Smooth muscle cell (in vitro differentiated cells): Measurements from ENCODE around the gene ZBTB7C. TPM values are rescaled to one million over a fixed set of nuclear protein-coding genes. Genes with fewer than 3 reads are reported as not detected.

ENCODE experiments used
- DNase-seq: peaks from one replicate; lab custom pipeline; 2025; ENCODE audit not compliant: unreplicated experiment; lab: John Stamatoyannopoulos, UW
- H2AFZ ChIP-seq: fragments of 200-600 bp; sonication (generic); 2 replicates; pipeline ENCODE4 v1.6.0; 2016; ENCODE audit warnings: antibody characterized with exemption, low read depth, mild to moderate bottlenecking
- H3F3A ChIP-seq: fragments of 200-600 bp; sonication (generic); 2 replicates; pipeline ENCODE4 v1.6.0; 2017; ENCODE audit warnings: antibody characterized with exemption, low read depth
- H3K27ac ChIP-seq: fragments of 200-600 bp; sonication (generic); 2 replicates; pipeline ENCODE4 v1.5.1; 2016; ENCODE audit warnings: low read depth, mild to moderate bottlenecking
- H3K27me3 ChIP-seq: fragments of 200-600 bp; sonication (generic); 2 replicates; pipeline ENCODE4 v1.6.1; 2016; ENCODE audit warnings: low read depth, mild to moderate bottlenecking
- H3K36me3 ChIP-seq: fragments of 200-600 bp; sonication (generic); 2 replicates; pipeline ENCODE4 v1.5.1; 2016; ENCODE audit warnings: low read depth
- H3K4me1 ChIP-seq: fragments of 200-600 bp; sonication (generic); 2 replicates; pipeline ENCODE4 v1.5.1; 2016; ENCODE audit warnings: low read depth
- H3K4me2 ChIP-seq: fragments of 200-600 bp; sonication (generic); 2 replicates; pipeline ENCODE4 v1.6.0; 2016; ENCODE audit warnings: mild to moderate bottlenecking
- H3K4me3 ChIP-seq: fragments of 200-600 bp; sonication (generic); 2 replicates; pipeline ENCODE4 v1.5.1; 2016; ENCODE audit warnings: mild to moderate bottlenecking
- H3K79me2 ChIP-seq: fragments of 200-600 bp; sonication (generic); 2 replicates; pipeline ENCODE4 v1.6.0; 2016; ENCODE audit warnings: low read depth, mild to moderate bottlenecking
- H3K9ac ChIP-seq: fragments of 200-600 bp; sonication (generic); 2 replicates; pipeline ENCODE4 v1.6.0; 2016; ENCODE audit warnings: low read depth
- H3K9me3 ChIP-seq: fragments of 200-600 bp; sonication (generic); replicated peaks from 2 replicates; pipeline ENCODE4 v1.5.1; 2016; ENCODE audit warnings: low read depth
- H4K20me1 ChIP-seq: fragments of 200-600 bp; sonication (generic); 2 replicates; pipeline ENCODE4 v1.6.0; 2016; ENCODE audit warnings: low read depth
- WGBS: methylation state at CpG from one replicate; pipeline ENCODE4 v1.1.7; 2016; ENCODE audit warnings: low lambda C conversion rate; 5-methylcytosine and 5-hydroxymethylcytosine counted together
- polyA plus RNA-seq: library from polyadenylated mRNA; unstranded; fragments of >200 nt; fragmentation: Nextera tagmentation; extraction: Ambion mirVana; gene quantifications from 2 replicates; pipeline ENCODE4 v1.2.1, GENCODE V29; 2016
- total RNA-seq: library from RNA; depleted of rRNA; stranded (reverse); fragments of >200 nt; gene quantifications from 2 replicates; pipeline ENCODE4 v1.2.3, GENCODE V29; 2014
- TF ChIP-seq, protein P1 (sequence below): fragments of 200-600 bp; sonication (generic); IDR thresholded peaks from 2 replicates; pipeline ENCODE4 v1.5.1; 2017; ENCODE audit warnings: borderline replicate concordance, mild to moderate bottlenecking, antibody characterized with exemption; ENCODE audit not compliant: insufficient read depth, poor library complexity, severe bottlenecking

Gene ZBTB7C
- total and polyA plus RNA-seq, 2 experiments from 2014 or later: 0.48 to 0.63 TPM

DNA sequence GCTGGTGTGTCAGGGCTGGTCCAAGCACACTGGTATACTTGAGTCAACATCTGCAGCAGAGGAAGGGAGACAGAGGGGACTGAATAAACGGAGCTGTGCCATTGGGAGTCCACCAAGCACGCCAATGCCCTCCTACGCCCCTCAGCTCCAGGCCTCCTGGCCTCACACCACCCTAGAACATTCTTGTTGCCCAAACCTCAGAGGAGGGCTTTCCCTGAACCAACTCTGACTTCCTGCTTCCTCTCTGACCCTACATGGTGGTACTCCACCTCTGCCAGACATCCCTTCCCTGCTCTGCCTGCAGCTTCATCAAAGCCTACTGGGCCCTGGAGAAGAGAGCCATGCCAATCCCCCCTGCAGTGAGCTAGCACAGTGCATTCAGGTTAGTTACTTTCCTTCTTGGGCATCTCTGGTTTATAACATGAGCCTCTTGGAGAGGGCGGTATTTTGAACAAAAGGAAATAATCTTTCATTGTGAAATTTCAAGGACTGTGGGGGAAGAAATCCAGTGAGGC, 54.4 kb downstream of the ZBTB7C start:
- 96% methylated on average over 4 of the region's 4 CpGs for WGBS
- Histone ChIP-seq H3K9me3 (no peaks in the 10 kb centered on the region), H3K4me2 (no peak overlapping the region), H3F3A (no peaks in the 10 kb centered on the region), H2AFZ (no peak overlapping the region), H3K36me3 (no peaks in the 10 kb centered on the region), H3K27me3 (no peaks in the 10 kb centered on the region), H3K27ac (no peak overlapping the region), H3K4me3 (no peak overlapping the region), H3K79me2 (no peaks in the 10 kb centered on the region), H3K4me1 (peaks cover 5% of the 10 kb centered on the region), H4K20me1 (no peaks in the 10 kb centered on the region), H3K9ac (no peak overlapping the region)
- no peak for DNase-seq
- TF ChIP-seq, protein P1, sequence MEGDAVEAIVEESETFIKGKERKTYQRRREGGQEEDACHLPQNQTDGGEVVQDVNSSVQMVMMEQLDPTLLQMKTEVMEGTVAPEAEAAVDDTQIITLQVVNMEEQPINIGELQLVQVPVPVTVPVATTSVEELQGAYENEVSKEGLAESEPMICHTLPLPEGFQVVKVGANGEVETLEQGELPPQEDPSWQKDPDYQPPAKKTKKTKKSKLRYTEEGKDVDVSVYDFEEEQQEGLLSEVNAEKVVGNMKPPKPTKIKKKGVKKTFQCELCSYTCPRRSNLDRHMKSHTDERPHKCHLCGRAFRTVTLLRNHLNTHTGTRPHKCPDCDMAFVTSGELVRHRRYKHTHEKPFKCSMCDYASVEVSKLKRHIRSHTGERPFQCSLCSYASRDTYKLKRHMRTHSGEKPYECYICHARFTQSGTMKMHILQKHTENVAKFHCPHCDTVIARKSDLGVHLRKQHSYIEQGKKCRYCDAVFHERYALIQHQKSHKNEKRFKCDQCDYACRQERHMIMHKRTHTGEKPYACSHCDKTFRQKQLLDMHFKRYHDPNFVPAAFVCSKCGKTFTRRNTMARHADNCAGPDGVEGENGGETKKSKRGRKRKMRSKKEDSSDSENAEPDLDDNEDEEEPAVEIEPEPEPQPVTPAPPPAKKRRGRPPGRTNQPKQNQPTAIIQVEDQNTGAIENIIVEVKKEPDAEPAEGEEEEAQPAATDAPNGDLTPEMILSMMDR: no peak

DNA sequence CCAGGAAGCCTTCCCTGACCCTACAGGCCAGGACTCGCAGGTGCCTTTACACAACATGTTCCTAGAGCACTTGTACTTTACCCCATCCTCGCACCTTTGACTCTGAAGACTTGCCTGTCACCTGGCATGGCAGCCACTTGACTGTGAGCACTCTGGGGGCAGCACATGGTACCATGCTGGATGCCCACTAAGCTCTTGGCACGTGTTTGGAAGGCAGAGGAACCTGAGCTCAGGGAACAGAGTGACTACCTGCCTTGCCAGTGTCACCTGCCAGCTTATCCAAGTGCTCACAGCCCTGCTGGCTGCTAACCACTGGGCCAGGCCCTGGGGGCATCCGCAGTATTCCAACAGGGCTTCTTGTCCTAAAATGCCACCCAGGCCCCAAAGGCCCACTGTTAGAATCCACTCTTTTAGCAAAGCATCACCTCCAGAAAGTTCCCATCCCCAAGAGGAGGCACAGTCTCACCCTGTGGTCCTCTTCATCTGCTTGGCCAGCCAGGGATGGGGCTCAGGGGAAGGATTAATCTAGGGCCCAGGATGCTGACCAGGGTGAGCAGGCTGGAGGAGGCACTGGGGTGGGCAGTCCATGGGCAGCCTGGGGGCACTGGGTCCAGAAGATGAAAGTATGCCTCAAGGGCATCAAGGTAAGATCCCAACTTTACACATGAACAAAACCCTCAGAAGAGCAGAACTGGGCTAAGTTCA, 57.0 kb downstream of the ZBTB7C start:
- no peaks in the 10 kb centered on the region for H3K27me3 ChIP-seq
- no peak for DNase-seq
- no peak overlapping the region for H3K27ac ChIP-seq
- WGBS: 93% methylated on average over 4 of the region's 4 CpGs
- no peaks in the 10 kb centered on the region for H3K9me3 ChIP-seq
- no peak overlapping the region for H3K4me2 ChIP-seq
- H3K36me3 ChIP-seq: no peaks in the 10 kb centered on the region
- no peak overlapping the region for H3K4me3 ChIP-seq
- H3K79me2 ChIP-seq: no peaks in the 10 kb centered on the region
- no peak overlapping the region for H3K9ac ChIP-seq
- peaks cover 3% of the 10 kb centered on the region for H3K4me1 ChIP-seq
- no peaks in the 10 kb centered on the region for H4K20me1 ChIP-seq
- no peaks in the 10 kb centered on the region for H3F3A ChIP-seq
- TF ChIP-seq, protein P1: no peak
- no peak overlapping the region for H2AFZ ChIP-seq

DNA sequence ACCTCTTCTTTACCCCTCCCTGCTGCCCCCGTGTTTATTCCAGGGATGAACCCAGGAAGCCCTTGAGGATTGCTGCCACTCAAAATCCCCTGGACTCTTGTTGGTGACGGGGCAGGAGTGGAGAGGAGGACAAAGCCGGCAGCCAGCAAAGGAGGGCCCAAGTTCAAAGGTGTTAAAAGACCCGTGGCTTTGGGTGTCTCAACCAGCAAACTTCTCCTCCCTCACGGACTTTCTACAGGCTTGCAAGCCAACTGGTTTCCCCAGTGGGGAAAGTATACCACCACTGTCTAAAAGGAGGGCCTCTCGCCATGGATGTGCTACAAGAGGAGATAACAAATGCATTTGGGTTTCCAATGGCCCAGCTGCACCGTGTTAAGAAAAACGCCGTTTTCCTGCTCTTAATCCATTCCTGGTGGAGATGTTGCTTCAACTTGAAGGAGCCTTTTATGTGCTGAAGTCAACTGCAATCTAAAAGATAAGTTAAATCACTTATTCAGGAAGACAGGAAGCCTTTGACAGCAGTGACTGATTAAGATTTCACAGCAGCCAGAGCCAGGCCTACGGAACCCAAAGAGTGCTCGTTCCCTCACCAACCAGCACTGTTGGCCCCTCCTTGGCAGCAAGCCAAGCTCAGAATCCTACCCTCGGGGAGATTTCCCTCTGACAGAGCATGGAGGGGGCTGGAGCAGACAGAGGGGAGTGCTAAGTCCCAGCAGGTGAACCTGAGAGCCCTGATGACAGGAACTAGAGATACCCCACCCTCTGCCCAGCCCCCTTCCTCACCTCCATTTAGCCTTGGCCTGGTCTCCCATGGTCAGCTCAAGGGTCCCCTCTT, 57.8 kb downstream of the ZBTB7C start:
- Histone ChIP-seq H3F3A (no peaks in the 10 kb centered on the region), H3K4me1 (no peaks in the 10 kb centered on the region), H3K27me3 (no peaks in the 10 kb centered on the region), H3K27ac (no peak overlapping the region), H3K36me3 (no peaks in the 10 kb centered on the region), H3K9me3 (no peaks in the 10 kb centered on the region), H3K79me2 (no peaks in the 10 kb centered on the region), H3K9ac (no peak overlapping the region), H2AFZ (no peak overlapping the region), H3K4me3 (no peak overlapping the region), H4K20me1 (no peaks in the 10 kb centered on the region), H3K4me2 (no peak overlapping the region)
- TF ChIP-seq, protein P1: no peak
- DNase-seq: no peak
- WGBS: 46% methylated on average over 12 of the region's 12 CpGs
